ENCODE results near the gene STX8. TPM values are rescaled to one million over a fixed set of nuclear protein-coding genes. Genes with fewer than 3 reads are reported as not detected.

Gene STX8
- total RNA-seq, 4 donors from 2014 or later, result 58.6 to 86.9 (median 66.3) TPM

- DNase-seq (ENCODE audit: low spot score) (no peak), ATAC-seq (ENCODE audit: low FRiP score) (peak; percentile 80)
- no peak for TF ChIP-seq CTCF (IDR thresholded peaks at IDR 0.05)
Measured at GRCh38 chr17:9239793-9240658, 335.6 kb downstream of the STX8 start.

GRCh38 chr17:9239246-9239792, 336.3 kb downstream of the STX8 start:
- DNase-seq (ENCODE audit: low spot score), result no peak
- ATAC-seq (ENCODE audit: low FRiP score), result no peak
- no peak for TF ChIP-seq CTCF (IDR thresholded peaks at IDR 0.05)

- ATAC-seq (ENCODE audit: low FRiP score) (no peak), DNase-seq (ENCODE audit: low spot score) (no peak)
- TF ChIP-seq CTCF (IDR thresholded peaks at IDR 0.05), result no peak
Measured at GRCh38 chr17:9238340-9239245, 337.0 kb downstream of the STX8 start.

- DNase-seq (ENCODE audit: low spot score) (no peak), ATAC-seq (ENCODE audit: low FRiP score) (no peak)
- TF ChIP-seq CTCF (IDR thresholded peaks at IDR 0.05), result no peak
Measured at GRCh38 chr17:9237661-9238301, 337.8 kb downstream of the STX8 start.

- ATAC-seq (ENCODE audit: low FRiP score), result no peak
- TF ChIP-seq CTCF (IDR thresholded peaks at IDR 0.05), result no peak
- DNase-seq (ENCODE audit: low spot score), result no peak
Measured at GRCh38 chr17:9237053-9237410, 338.6 kb downstream of the STX8 start.

- DNase-seq (ENCODE audit: low spot score) (no peak), ATAC-seq (ENCODE audit: low FRiP score) (no peak)
- no peak for TF ChIP-seq CTCF (IDR thresholded peaks at IDR 0.05)
Measured at GRCh38 chr17:9236286-9237052, 339.2 kb downstream of the STX8 start.

All from omental fat pad (tissue), 4 donors.